ENCODE data around the gene BFSP1.

The BFSP1 gene

GRCh38 chr20:17530716-17531664 lies at the start of gene BFSP1:
Gene BFSP1, minus strand, starts transcription at chr20:17531379. Its CDS starts 50 bp downstream, at chr20:17531329.
- FAIRE-seq (no peak), DNase-seq (ENCODE audit: insufficient read length, low spot score) (no peak)

- no peak for FAIRE-seq
Measured at GRCh38 chr20:17580895-17581294, 49.7 kb upstream of the BFSP1 start.

GRCh38 chr20:17579369-17580039 lies 48.3 kb upstream of the BFSP1 start:
- DNase-seq (ENCODE audit: insufficient read length, low spot score) (no peak), FAIRE-seq (no peak)

More at GRCh38 chr20:17580895-17581294, 49.7 kb upstream of the BFSP1 start:
- DNase-seq (ENCODE audit: insufficient read length, low spot score) = no peak

GRCh38 chr20:17576215-17576614 lies 45.0 kb upstream of the BFSP1 start:
- FAIRE-seq (no peak), DNase-seq (ENCODE audit: insufficient read length, low spot score) (no peak)

- DNase-seq (ENCODE audit: insufficient read length, low spot score) = no peak
- no peak for FAIRE-seq
Measured at GRCh38 chr20:17573463-17573862, 42.3 kb upstream of the BFSP1 start.

- FAIRE-seq (no peak), DNase-seq (ENCODE audit: insufficient read length, low spot score) (no peak)
Measured at GRCh38 chr20:17572034-17572638, 41.0 kb upstream of the BFSP1 start.

GRCh38 chr20:17571153-17571527 lies 40.0 kb upstream of the BFSP1 start:
- no peak for DNase-seq (ENCODE audit: insufficient read length, low spot score)
- FAIRE-seq = peak; percentile 14

- DNase-seq (ENCODE audit: insufficient read length, low spot score) = no peak
- peak; percentile 60 for FAIRE-seq
Measured at GRCh38 chr20:17570347-17571152, 39.4 kb upstream of the BFSP1 start.

GRCh38 chr20:17569616-17570346 lies 38.6 kb upstream of the BFSP1 start, which contains the start of gene DSTN:
Gene DSTN, plus strand, starts transcription at chr20:17570075. Its CDS starts 134 bp downstream, at chr20:17570209.
- DNase-seq (ENCODE audit: insufficient read length, low spot score) (peak; percentile 87), FAIRE-seq (peak; percentile 18)

- no peak for DNase-seq (ENCODE audit: insufficient read length, low spot score)
- no peak for FAIRE-seq
Measured at GRCh38 chr20:17568972-17569521, 37.9 kb upstream of the BFSP1 start.

- FAIRE-seq = no peak
Measured at GRCh38 chr20:17568045-17568788, 37.0 kb upstream of the BFSP1 start.

GRCh38 chr20:17566345-17566744 lies 35.2 kb upstream of the BFSP1 start:
- DNase-seq (ENCODE audit: insufficient read length, low spot score) (no peak), FAIRE-seq (no peak)

More at GRCh38 chr20:17568045-17568788, 37.0 kb upstream of the BFSP1 start:
- DNase-seq (ENCODE audit: insufficient read length, low spot score) = no peak

- FAIRE-seq = no peak
- no peak for DNase-seq (ENCODE audit: insufficient read length, low spot score)
Measured at GRCh38 chr20:17565169-17565845, 34.1 kb upstream of the BFSP1 start.

- no peak for DNase-seq (ENCODE audit: insufficient read length, low spot score)
- FAIRE-seq = no peak
Measured at GRCh38 chr20:17562804-17563305, 31.7 kb upstream of the BFSP1 start.

GRCh38 chr20:17560344-17561074 lies 29.3 kb upstream of the BFSP1 start:
- no peak for DNase-seq (ENCODE audit: insufficient read length, low spot score)
- no peak for FAIRE-seq

- DNase-seq (ENCODE audit: insufficient read length, low spot score) = no peak
- no peak for FAIRE-seq
Measured at GRCh38 chr20:17559338-17559737, 28.2 kb upstream of the BFSP1 start.

GRCh38 chr20:17558941-17559304 lies 27.7 kb upstream of the BFSP1 start:
- DNase-seq (ENCODE audit: insufficient read length, low spot score) (no peak), FAIRE-seq (no peak)

Measured in GM19239 (cell line).